ENCODE data around the gene TMEM120A.

Gene TMEM120A

DNA sequence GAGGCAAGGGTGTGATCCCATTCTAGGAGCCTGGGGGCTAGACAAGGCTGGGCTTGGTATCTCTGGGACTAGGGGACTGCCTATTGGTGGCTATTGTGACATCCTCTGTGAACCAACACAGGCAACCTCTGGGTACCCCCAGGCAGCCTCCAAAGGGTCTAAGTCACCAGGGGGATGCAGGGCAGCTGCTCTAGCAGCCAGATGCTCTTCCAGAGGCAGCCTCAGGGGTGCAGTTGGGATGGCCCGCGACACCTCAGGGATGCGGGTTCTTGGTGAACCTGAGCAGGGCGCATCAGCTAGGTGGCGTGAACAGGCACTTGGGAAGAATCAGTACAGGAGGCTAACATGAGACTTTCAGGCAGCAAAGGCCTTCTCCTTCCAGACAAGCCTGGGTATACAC, 1.6 kb upstream of the TMEM120A start:
- H3K27me3 ChIP-seq (ENCODE audit: insufficient read depth, low read length): no peaks in the 10 kb centered on the region
- no CpG with 5 or more reads among the region's 5 CpGs for WGBS (ENCODE audit: extremely low coverage, insufficient coverage, insufficient read length)
- H3K23ac ChIP-seq (ENCODE audit: low read length): no peak overlapping the region
- no peak overlapping the region for H2BK12ac ChIP-seq (ENCODE audit: low read length)
- H2AK5ac ChIP-seq (ENCODE audit: low read length): no peak overlapping the region
- peaks cover 7 to 9% of the 10 kb centered on the region in 2 experiments for H3K4me1 ChIP-seq (ENCODE audit: control insufficient read depth in 1 of 2, insufficient read depth in 2 of 2, low read length in 2 of 2)
- H4K91ac ChIP-seq (ENCODE audit: low read depth, low read length): no peak overlapping the region
- H2BK5ac ChIP-seq (ENCODE audit: low read depth, low read length, poor library complexity): no peak overlapping the region
- H4K12ac ChIP-seq (ENCODE audit: low read depth, low read length): no peak overlapping the region
- H3K14ac ChIP-seq (ENCODE audit: low read length): no peak overlapping the region
- H3K4me3 ChIP-seq (ENCODE audit: low read depth, low read length): no peak overlapping the region
- no peak for DNase-seq
- no peak overlapping the region for H2AFZ ChIP-seq (ENCODE audit: insufficient read depth, low read length, poor library complexity)
- H3K9me3 ChIP-seq (ENCODE audit: insufficient read depth, low read depth, low read length): peaks cover 8% of the 10 kb centered on the region
- H3K18ac ChIP-seq (ENCODE audit: low read length): no peak overlapping the region
- peak overlapping the region; percentile 12 for H3K9ac ChIP-seq (ENCODE audit: low read length)
- H4K8ac ChIP-seq (ENCODE audit: low read depth, low read length): no peak overlapping the region
- no peak overlapping the region for H3K4me2 ChIP-seq (ENCODE audit: low read length)
- peaks cover 10% of the 10 kb centered on the region for H3K79me1 ChIP-seq (ENCODE audit: low read length)
- H3K79me2 ChIP-seq (ENCODE audit: control insufficient read depth, insufficient read depth, low read length, poor library complexity): peaks cover 3% of the 10 kb centered on the region
- no peak overlapping the region for H3K27ac ChIP-seq (ENCODE audit: low read depth, low read length)
- peaks cover 18 to 22% of the 10 kb centered on the region in 2 experiments for H3K36me3 ChIP-seq (ENCODE audit: control insufficient read depth in 1 of 2, insufficient read depth in 2 of 2, low read length in 2 of 2)
- H3K4ac ChIP-seq (ENCODE audit: low read depth, low read length): no peak overlapping the region
- no peak overlapping the region for H2BK120ac ChIP-seq (ENCODE audit: insufficient read depth, low read length, poor library complexity)

DNA sequence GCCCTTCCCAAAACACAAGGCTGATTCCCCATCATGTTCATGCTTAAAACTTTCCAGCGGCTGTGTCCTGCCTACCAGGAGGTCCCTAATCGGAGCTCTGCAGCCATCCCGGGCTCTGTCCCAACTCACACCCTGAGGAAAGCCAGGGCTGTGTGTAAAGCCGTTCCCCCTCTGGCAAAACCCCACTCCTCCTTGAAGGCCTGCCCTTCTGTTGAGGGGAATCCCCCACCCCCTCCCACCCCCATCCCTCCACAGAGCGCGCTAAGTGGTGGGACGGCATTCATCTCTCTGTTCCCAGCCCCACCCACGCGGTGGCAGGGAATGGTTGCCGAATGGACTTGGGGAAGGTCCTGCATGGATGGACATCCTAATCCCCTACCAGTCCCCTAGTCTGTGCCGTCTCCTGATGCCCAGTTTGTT, 667 bp upstream of the TMEM120A start:
- Histone ChIP-seq H2BK5ac (ENCODE audit: low read depth, low read length, poor library complexity) (no peak overlapping the region), H3K4ac (ENCODE audit: low read depth, low read length) (no peak overlapping the region), H3K79me1 (ENCODE audit: low read length) (peaks cover 10% of the 10 kb centered on the region), H3K9ac (ENCODE audit: low read length) (no peak overlapping the region), H3K14ac (ENCODE audit: low read length) (no peak overlapping the region), H3K9me3 (ENCODE audit: insufficient read depth, low read depth, low read length) (peaks cover 5% of the 10 kb centered on the region), H3K79me2 (ENCODE audit: control insufficient read depth, insufficient read depth, low read length, poor library complexity) (peaks cover 3% of the 10 kb centered on the region), H2BK120ac (ENCODE audit: insufficient read depth, low read length, poor library complexity) (no peak overlapping the region), H3K4me3 (ENCODE audit: low read depth, low read length) (no peak overlapping the region), H3K36me3 (ENCODE audit: control insufficient read depth in 1 of 2, insufficient read depth in 2 of 2, low read length in 2 of 2) (peaks cover 9 to 13% of the 10 kb centered on the region in 2 experiments), H2AFZ (ENCODE audit: insufficient read depth, low read length, poor library complexity) (no peak overlapping the region), H3K18ac (ENCODE audit: low read length) (no peak overlapping the region), H2AK5ac (ENCODE audit: low read length) (no peak overlapping the region), H3K4me2 (ENCODE audit: low read length) (peak overlapping the region; percentile 95), H3K4me1 (ENCODE audit: control insufficient read depth in 1 of 2, insufficient read depth in 2 of 2, low read length in 2 of 2) (peaks cover 11 to 12% of the 10 kb centered on the region in 2 experiments), H3K27ac (ENCODE audit: low read depth, low read length) (no peak overlapping the region), H4K8ac (ENCODE audit: low read depth, low read length) (peak overlapping the region; percentile 30), H4K91ac (ENCODE audit: low read depth, low read length) (no peak overlapping the region), H3K27me3 (ENCODE audit: insufficient read depth, low read length) (no peaks in the 10 kb centered on the region), H2BK12ac (ENCODE audit: low read length) (no peak overlapping the region), H4K12ac (ENCODE audit: low read depth, low read length) (peak overlapping the region; percentile 31), H3K23ac (ENCODE audit: low read length) (no peak overlapping the region)
- no CpG with 5 or more reads among the region's 11 CpGs for WGBS (ENCODE audit: extremely low coverage, insufficient coverage, insufficient read length)
- DNase-seq: no peak

DNA sequence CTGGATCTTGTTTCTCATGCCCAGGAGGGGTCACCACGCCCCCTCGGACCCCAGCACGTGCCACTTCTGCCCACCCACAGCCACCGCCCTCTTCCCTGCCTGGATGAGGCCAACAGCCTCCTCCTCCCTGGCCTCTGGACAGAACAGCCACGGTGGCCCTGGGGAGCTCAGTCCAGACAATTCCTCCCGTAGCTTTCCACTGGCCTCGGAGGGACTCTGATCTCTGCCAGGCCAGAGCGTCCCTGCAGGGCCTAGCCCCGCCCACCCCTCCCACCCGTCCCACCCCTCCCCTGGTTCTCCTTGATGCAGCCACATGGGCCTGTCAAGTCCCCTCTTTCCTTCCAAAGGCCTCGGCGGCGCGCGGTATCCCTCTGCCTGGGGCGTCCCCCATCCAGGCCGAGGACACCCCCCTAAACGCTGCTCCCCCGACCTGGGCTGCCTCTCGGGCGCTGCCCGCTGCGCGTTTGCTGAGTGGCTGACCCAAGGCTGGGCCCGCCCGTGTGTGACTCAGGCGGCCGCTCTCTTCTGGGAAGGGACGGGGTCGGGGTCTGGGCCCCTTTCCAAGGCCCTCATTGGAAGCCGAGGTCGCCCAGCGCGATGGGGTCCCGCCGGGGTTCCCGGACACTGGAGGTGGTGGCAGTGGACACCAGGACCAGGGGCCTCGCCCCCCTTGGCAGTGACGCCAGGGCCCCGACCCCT, 557 bp downstream of the TMEM120A start:
- Histone ChIP-seq H3K4ac (ENCODE audit: low read depth, low read length) (peak overlapping the region; percentile 35), H3K4me3 (ENCODE audit: low read depth, low read length) (peak overlapping the region; percentile 91), H2BK5ac (ENCODE audit: low read depth, low read length, poor library complexity) (peak overlapping the region; percentile 69), H3K9ac (ENCODE audit: low read length) (peak overlapping the region; percentile 72), H3K14ac (ENCODE audit: low read length) (peak overlapping the region; percentile 80), H3K23ac (ENCODE audit: low read length) (no peak overlapping the region), H3K79me2 (ENCODE audit: control insufficient read depth, insufficient read depth, low read length, poor library complexity) (peaks cover 3% of the 10 kb centered on the region), H3K27ac (ENCODE audit: low read depth, low read length) (peak overlapping the region; percentile 72), H4K91ac (ENCODE audit: low read depth, low read length) (peak overlapping the region; percentile 82), H2BK120ac (ENCODE audit: insufficient read depth, low read length, poor library complexity) (peak overlapping the region; percentile 30), H2BK12ac (ENCODE audit: low read length) (peak overlapping the region; percentile 51), H3K4me2 (ENCODE audit: low read length) (peak overlapping the region; percentile 99), H3K18ac (ENCODE audit: low read length) (peak overlapping the region; percentile 82), H2AFZ (ENCODE audit: insufficient read depth, low read length, poor library complexity) (peak overlapping the region; percentile 95), H3K79me1 (ENCODE audit: low read length) (peaks cover 10% of the 10 kb centered on the region), H3K27me3 (ENCODE audit: insufficient read depth, low read length) (no peaks in the 10 kb centered on the region), H4K8ac (ENCODE audit: low read depth, low read length) (peak overlapping the region; percentile 82), H3K9me3 (ENCODE audit: insufficient read depth, low read depth, low read length) (peaks cover 5% of the 10 kb centered on the region), H2AK5ac (ENCODE audit: low read length) (peak overlapping the region; percentile 75), H4K12ac (ENCODE audit: low read depth, low read length) (peak overlapping the region; percentile 79), H3K4me1 (ENCODE audit: control insufficient read depth in 1 of 2, insufficient read depth in 2 of 2, low read length in 2 of 2) (peaks cover 20 to 23% of the 10 kb centered on the region in 2 experiments), H3K36me3 (ENCODE audit: control insufficient read depth in 1 of 2, insufficient read depth in 2 of 2, low read length in 2 of 2) (peaks cover 8 to 13% of the 10 kb centered on the region in 2 experiments)
- peak; percentile 53 to 66 for DNase-seq
- whole genome bisulfite sequencing (ENCODE audit: extremely low coverage, insufficient coverage, insufficient read length): no CpG with 5 or more reads among the region's 40 CpGs

DNA sequence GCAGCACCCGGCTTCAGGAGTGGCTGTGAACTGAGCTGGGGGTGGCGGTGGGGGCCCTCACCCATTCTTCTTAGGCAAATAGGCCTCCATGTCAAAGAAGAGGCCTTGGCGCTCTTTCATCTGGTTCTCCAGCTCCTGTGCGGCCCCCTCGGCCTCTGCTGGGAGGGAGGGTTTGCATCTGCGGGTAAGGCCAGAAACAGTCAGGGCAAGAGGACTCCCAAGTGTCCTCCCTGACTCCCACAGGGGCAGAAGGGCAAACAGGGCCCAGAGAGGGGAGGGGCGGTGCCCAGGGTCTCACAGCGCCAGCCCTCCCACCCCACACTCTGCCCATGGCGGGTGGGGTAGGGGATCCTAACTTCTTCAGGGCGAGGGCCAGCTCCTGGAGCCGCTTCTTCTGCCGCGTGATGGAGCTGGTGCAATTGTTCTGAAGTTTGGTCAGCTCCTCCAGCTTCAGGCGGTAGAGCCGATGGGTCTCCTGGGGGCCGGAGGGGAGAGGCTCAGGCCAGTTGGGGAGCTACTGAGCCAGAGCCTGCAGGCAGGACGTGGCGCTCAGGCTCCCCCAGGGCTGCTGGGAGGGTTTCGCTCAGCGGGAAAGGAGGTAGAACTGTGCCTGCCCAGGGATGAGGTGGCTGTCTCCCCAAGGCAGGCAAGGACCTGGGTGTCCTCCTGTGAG, 2.2 kb downstream of the TMEM120A start:
- H3K4ac ChIP-seq (ENCODE audit: low read depth, low read length): no peak overlapping the region
- no peak overlapping the region for H3K4me3 ChIP-seq (ENCODE audit: low read depth, low read length)
- H3K9me3 ChIP-seq (ENCODE audit: insufficient read depth, low read depth, low read length): peaks cover 7% of the 10 kb centered on the region
- H2BK5ac ChIP-seq (ENCODE audit: low read depth, low read length, poor library complexity): no peak overlapping the region
- peaks cover 18 to 24% of the 10 kb centered on the region in 2 experiments for H3K36me3 ChIP-seq (ENCODE audit: control insufficient read depth in 1 of 2, insufficient read depth in 2 of 2, low read length in 2 of 2)
- no peak overlapping the region for H4K91ac ChIP-seq (ENCODE audit: low read depth, low read length)
- no peak overlapping the region for H4K12ac ChIP-seq (ENCODE audit: low read depth, low read length)
- H2BK120ac ChIP-seq (ENCODE audit: insufficient read depth, low read length, poor library complexity): no peak overlapping the region
- H3K27me3 ChIP-seq (ENCODE audit: insufficient read depth, low read length): no peaks in the 10 kb centered on the region
- no peak overlapping the region for H3K23ac ChIP-seq (ENCODE audit: low read length)
- peaks cover 10% of the 10 kb centered on the region for H3K79me1 ChIP-seq (ENCODE audit: low read length)
- no peak overlapping the region for H4K8ac ChIP-seq (ENCODE audit: low read depth, low read length)
- DNase-seq: no peak
- no peak overlapping the region for H2AK5ac ChIP-seq (ENCODE audit: low read length)
- no peak overlapping the region for H3K14ac ChIP-seq (ENCODE audit: low read length)
- no peak overlapping the region for H3K9ac ChIP-seq (ENCODE audit: low read length)
- no peak overlapping the region for H3K4me2 ChIP-seq (ENCODE audit: low read length)
- H2AFZ ChIP-seq (ENCODE audit: insufficient read depth, low read length, poor library complexity): no peak overlapping the region
- H2BK12ac ChIP-seq (ENCODE audit: low read length): no peak overlapping the region
- no CpG with 5 or more reads among the region's 20 CpGs for WGBS (ENCODE audit: extremely low coverage, insufficient coverage, insufficient read length)
- no peak overlapping the region for H3K18ac ChIP-seq (ENCODE audit: low read length)
- no peak overlapping the region for H3K27ac ChIP-seq (ENCODE audit: low read depth, low read length)
- H3K79me2 ChIP-seq (ENCODE audit: control insufficient read depth, insufficient read depth, low read length, poor library complexity): peaks cover 3% of the 10 kb centered on the region
- peaks cover 20 to 23% of the 10 kb centered on the region in 2 experiments for H3K4me1 ChIP-seq (ENCODE audit: control insufficient read depth in 1 of 2, insufficient read depth in 2 of 2, low read length in 2 of 2)
